Fibroblast of skin of scalp (primary cell): ENCODE data around the gene APOL1.

ENCODE experiments used
- DNase-seq: peaks from one replicate; pipeline ENCODE4 v3.0.0-alpha.2; 2013

APOL1 gene

GRCh38 chr22:36293606-36294292, 40.8 kb downstream of the APOL1 start:
- DNase-seq: no peak

- DNase-seq: no peak
Measured at GRCh38 chr22:36294293-36294620, 41.3 kb downstream of the APOL1 start.

GRCh38 chr22:36294801-36295200, 41.9 kb downstream of the APOL1 start:
- no peak for DNase-seq

GRCh38 chr22:36295247-36295646, 42.3 kb downstream of the APOL1 start:
- no peak for DNase-seq

GRCh38 chr22:36296690-36297089, 43.8 kb downstream of the APOL1 start:
- DNase-seq: no peak

- no peak for DNase-seq
Measured at GRCh38 chr22:36297568-36297967, 44.6 kb downstream of the APOL1 start.

- DNase-seq: no peak
Measured at GRCh38 chr22:36298118-36298517, 45.2 kb downstream of the APOL1 start.

- DNase-seq: no peak
Measured at GRCh38 chr22:36298601-36299000, 45.7 kb downstream of the APOL1 start.

GRCh38 chr22:36299295-36299694, 46.4 kb downstream of the APOL1 start:
- DNase-seq: no peak

GRCh38 chr22:36299911-36300310, 47.0 kb downstream of the APOL1 start:
- DNase-seq: no peak

GRCh38 chr22:36300396-36301212, 47.7 kb downstream of the APOL1 start:
- DNase-seq: no peak

GRCh38 chr22:36301384-36301828, 48.5 kb downstream of the APOL1 start:
- peak; percentile 50 for DNase-seq

GRCh38 chr22:36301851-36302250, 48.9 kb downstream of the APOL1 start:
- no peak for DNase-seq

GRCh38 chr22:36302439-36303114, 49.6 kb downstream of the APOL1 start:
- DNase-seq: no peak

GRCh38 chr22:36303115-36303467, 50.2 kb downstream of the APOL1 start:
- no peak for DNase-seq

- DNase-seq: no peak
Measured at GRCh38 chr22:36303874-36304273, 50.9 kb downstream of the APOL1 start.

GRCh38 chr22:36304429-36304828, 51.5 kb downstream of the APOL1 start:
- no peak for DNase-seq

- no peak for DNase-seq
Measured at GRCh38 chr22:36305813-36306212, 52.9 kb downstream of the APOL1 start.

GRCh38 chr22:36306227-36306626, 53.3 kb downstream of the APOL1 start:
- DNase-seq: no peak

- no peak for DNase-seq
Measured at GRCh38 chr22:36308880-36309279, 55.9 kb downstream of the APOL1 start.

- DNase-seq: no peak
Measured at GRCh38 chr22:36311386-36312085, 58.6 kb downstream of the APOL1 start.

GRCh38 chr22:36315325-36315724, 62.4 kb downstream of the APOL1 start:
- no peak for DNase-seq

- DNase-seq: no peak
Measured at GRCh38 chr22:36316419-36316818, 63.5 kb downstream of the APOL1 start.
